Panc1 (cell line): ENCODE data around the gene LMBRD1.

ENCODE experiments used
- POLR2AphosphoS5 ChIP-seq: IDR thresholded peaks from 2 replicates; pipeline ENCODE4 v1.6.1; 2012; ENCODE audit warnings: mild to moderate bottlenecking, low read depth, low read length, moderate library complexity
- TCF7L2 ChIP-seq: IDR thresholded peaks from 2 replicates; pipeline ENCODE4 v1.6.1; 2011; ENCODE audit warnings: mild to moderate bottlenecking, low read depth, low read length, inconsistent platforms
- TF ChIP-seq, protein P1 (sequence below): fragments of 450-650 bp; IDR thresholded peaks from 2 replicates; pipeline ENCODE4 v1.5.1; 2017; ENCODE audit warnings: mild to moderate bottlenecking
- TF ChIP-seq, protein P2 (sequence below), 2 experiments: IDR thresholded peaks; 2 replicates each; pipeline ENCODE4 v1.6.1; 2011 to 2012; ENCODE audit warnings: low read depth in 2 of 2, control low read depth in 1 of 2, low read length in 1 of 2, mild to moderate bottlenecking in 1 of 2, moderate library complexity in 1 of 2; ENCODE audit not compliant: insufficient read depth in 1 of 2

DNA sequence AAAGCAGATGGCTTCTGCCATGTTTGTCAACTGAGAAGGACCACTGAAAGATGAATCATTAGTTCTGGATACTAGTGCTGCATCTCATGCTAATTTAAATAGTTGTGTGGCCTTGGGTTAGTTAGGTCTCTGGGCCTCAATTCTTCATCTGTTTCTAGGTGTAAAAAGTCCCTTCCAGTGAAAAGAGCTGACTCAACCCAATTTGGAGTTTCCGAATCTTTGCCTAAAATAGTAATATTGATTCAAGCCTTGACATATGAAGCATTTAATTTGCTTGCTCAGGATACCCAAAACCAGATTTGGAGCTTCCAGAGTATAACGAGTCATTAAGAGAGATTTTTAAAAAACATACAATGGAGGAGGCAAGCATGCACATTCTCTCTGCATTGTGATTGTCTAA lies 163.9 kb downstream of the LMBRD1 start:
- TF ChIP-seq, protein P1, sequence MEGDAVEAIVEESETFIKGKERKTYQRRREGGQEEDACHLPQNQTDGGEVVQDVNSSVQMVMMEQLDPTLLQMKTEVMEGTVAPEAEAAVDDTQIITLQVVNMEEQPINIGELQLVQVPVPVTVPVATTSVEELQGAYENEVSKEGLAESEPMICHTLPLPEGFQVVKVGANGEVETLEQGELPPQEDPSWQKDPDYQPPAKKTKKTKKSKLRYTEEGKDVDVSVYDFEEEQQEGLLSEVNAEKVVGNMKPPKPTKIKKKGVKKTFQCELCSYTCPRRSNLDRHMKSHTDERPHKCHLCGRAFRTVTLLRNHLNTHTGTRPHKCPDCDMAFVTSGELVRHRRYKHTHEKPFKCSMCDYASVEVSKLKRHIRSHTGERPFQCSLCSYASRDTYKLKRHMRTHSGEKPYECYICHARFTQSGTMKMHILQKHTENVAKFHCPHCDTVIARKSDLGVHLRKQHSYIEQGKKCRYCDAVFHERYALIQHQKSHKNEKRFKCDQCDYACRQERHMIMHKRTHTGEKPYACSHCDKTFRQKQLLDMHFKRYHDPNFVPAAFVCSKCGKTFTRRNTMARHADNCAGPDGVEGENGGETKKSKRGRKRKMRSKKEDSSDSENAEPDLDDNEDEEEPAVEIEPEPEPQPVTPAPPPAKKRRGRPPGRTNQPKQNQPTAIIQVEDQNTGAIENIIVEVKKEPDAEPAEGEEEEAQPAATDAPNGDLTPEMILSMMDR, result no peak
- TF ChIP-seq, protein P2, sequence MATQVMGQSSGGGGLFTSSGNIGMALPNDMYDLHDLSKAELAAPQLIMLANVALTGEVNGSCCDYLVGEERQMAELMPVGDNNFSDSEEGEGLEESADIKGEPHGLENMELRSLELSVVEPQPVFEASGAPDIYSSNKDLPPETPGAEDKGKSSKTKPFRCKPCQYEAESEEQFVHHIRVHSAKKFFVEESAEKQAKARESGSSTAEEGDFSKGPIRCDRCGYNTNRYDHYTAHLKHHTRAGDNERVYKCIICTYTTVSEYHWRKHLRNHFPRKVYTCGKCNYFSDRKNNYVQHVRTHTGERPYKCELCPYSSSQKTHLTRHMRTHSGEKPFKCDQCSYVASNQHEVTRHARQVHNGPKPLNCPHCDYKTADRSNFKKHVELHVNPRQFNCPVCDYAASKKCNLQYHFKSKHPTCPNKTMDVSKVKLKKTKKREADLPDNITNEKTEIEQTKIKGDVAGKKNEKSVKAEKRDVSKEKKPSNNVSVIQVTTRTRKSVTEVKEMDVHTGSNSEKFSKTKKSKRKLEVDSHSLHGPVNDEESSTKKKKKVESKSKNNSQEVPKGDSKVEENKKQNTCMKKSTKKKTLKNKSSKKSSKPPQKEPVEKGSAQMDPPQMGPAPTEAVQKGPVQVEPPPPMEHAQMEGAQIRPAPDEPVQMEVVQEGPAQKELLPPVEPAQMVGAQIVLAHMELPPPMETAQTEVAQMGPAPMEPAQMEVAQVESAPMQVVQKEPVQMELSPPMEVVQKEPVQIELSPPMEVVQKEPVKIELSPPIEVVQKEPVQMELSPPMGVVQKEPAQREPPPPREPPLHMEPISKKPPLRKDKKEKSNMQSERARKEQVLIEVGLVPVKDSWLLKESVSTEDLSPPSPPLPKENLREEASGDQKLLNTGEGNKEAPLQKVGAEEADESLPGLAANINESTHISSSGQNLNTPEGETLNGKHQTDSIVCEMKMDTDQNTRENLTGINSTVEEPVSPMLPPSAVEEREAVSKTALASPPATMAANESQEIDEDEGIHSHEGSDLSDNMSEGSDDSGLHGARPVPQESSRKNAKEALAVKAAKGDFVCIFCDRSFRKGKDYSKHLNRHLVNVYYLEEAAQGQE (IDR thresholded peaks at IDR 0.05; ENCODE audit: insufficient read depth in 1 of 2, low read depth in 2 of 2, low read length in 1 of 2), result no peak
- TF ChIP-seq POLR2AphosphoS5 (no peak), TCF7L2 (no peak)
